GM12878 (cell line): Measurements from ENCODE around the gene SPAG16. TPM values are rescaled to one million over a fixed set of nuclear protein-coding genes. Genes with fewer than 3 reads are reported as not detected.

Experiments used
- ATF7 ChIP-seq: fragments of 450-650 bp; IDR thresholded peaks from 2 replicates; pipeline ENCODE4 v1.6.1; 2016; ENCODE audit warnings: low read depth, mild to moderate bottlenecking
- CUX1 ChIP-seq: IDR thresholded peaks from 2 replicates; pipeline ENCODE4 v1.6.1; 2012; ENCODE audit warnings: improper control_type of control experiment, low read depth, low read length; ENCODE audit not compliant: insufficient replicate concordance
- REST ChIP-seq: IDR thresholded peaks from 2 replicates; pipeline ENCODE4 v1.6.1; 2012; ENCODE audit warnings: mild to moderate bottlenecking, low read depth, low read length
- SPI1 ChIP-seq: IDR thresholded peaks from 2 replicates; pipeline ENCODE4 v1.6.1; 2011; ENCODE audit warnings: low read depth, mild to moderate bottlenecking, low read length, moderate library complexity, borderline replicate concordance; ENCODE audit not compliant: insufficient read depth
- ZZZ3 ChIP-seq: IDR thresholded peaks from 2 replicates; pipeline ENCODE4 v1.6.1; 2011; ENCODE audit warnings: low read depth; ENCODE audit not compliant: control insufficient read depth, insufficient read length
- polyA plus RNA-seq, 11 experiments: library from polyadenylated mRNA; depleted of rRNA in 4 of 11; unstranded in 6 of 11; stranded (reverse) in 5 of 11; fragments of >200 nt; fragmentation: Nextera tagmentation in 4 of 11; fragmentation: Illumina TruSeq in 1 of 11; extraction: Ambion mirVana in 4 of 11; extraction: Trizol in 1 of 11; gene quantifications; 1 replicate in 1 of 11; 2 replicates in 10 of 11; pipeline versions ENCODE4 v1.2.1 to v1.2.3, GENCODE V29; 2011 to 2016; ENCODE audit warnings: inconsistent platforms in 2 of 11, missing spikeins in 2 of 11, low read depth in 1 of 11
- total RNA-seq, 4 experiments: library from RNA; depleted of rRNA in 3 of 4; stranded (reverse); fragments of >200 nt in 3 of 4; fragmentation: Illumina TruSeq in 1 of 4; extraction: Trizol in 1 of 4; gene quantifications; 2 replicates each; pipeline versions ENCODE4 v1.2.1 to v1.2.3, GENCODE V29; 2013 to 2021

The SPAG16 gene
- total and polyA plus RNA-seq, 10 of the 15 experiments (the other 5 are each of a cell fraction or from before 2014, with no cell fraction given): 6.0 to 25.0 (median 15.2) TPM

- TF ChIP-seq CUX1 (no peak), ATF7 (no peak), ZZZ3 (no peak), SPI1 (no peak), REST (no peak)
Observed at GRCh38 chr2:213863541-213863940, 579.3 kb downstream of the SPAG16 start (continued).
